SK-N-SH (cell line): ENCODE measurements around the gene PAOX. TPM values are rescaled to one million over a fixed set of nuclear protein-coding genes. Genes with fewer than 3 reads are reported as not detected.
"Not testable (repeated sequence)": the region's sequence is repeated elsewhere in the genome, so short reads cannot be mapped to it uniquely, and the experiment has no call there.

Experiments
- CTCF ChIA-PET: fragments of 300-600, 350-600 bp; formaldehyde crosslinking; extraction: SDS; loops from one replicate; lab custom pipeline; 2021; lab: Yijun Ruan, JAX
- POLR2A ChIA-PET: fragments of 350-600 bp; sonication (Branson Sonifier 250); formaldehyde crosslinking; extraction: SDS; loops from one replicate; lab custom pipeline; 2020; ENCODE audit warnings: antibody characterized with exemption, inconsistent platforms; lab: Yijun Ruan, JAX
- DNase-seq: peaks from one replicate; pipeline ENCODE4 v3.0.0; 2012
- H2AFZ ChIP-seq: fragments of 200-600 bp; sonication (generic); 2 replicates; pipeline ENCODE4 v1.8.1; 2016; ENCODE audit warnings: antibody characterized with exemption, mild to moderate bottlenecking, low read depth
- H3F3A ChIP-seq: fragments of 200-600 bp; sonication (generic); replicated peaks from 2 replicates; pipeline ENCODE3; 2016; ENCODE audit warnings: antibody characterized with exemption, mild to moderate bottlenecking; ENCODE audit not compliant: insufficient read depth
- H3K27ac ChIP-seq, 2 experiments: fragments of 200-500 bp in 1 of 2; fragments of 200-600 bp in 1 of 2; sonication (Bioruptor generic) in 1 of 2; sonication (generic), shearing (Covaris generic) in 1 of 2; 2 replicates each; pipeline versions ENCODE4 v1.5.1 to v1.6.1; 2014 to 2016; ENCODE audit warnings: low read depth in 2 of 2, inconsistent platforms in 1 of 2, low read length in 1 of 2, mild to moderate bottlenecking in 1 of 2, mixed read lengths in 1 of 2
- H3K27me3 ChIP-seq: fragments of 200-600 bp; sonication (generic), shearing (Covaris generic); 2 replicates; pipeline ENCODE4 v1.6.1; 2016; ENCODE audit warnings: mixed run types; ENCODE audit not compliant: insufficient read depth
- H3K36me3 ChIP-seq, 2 experiments: fragments of 200-500 bp in 1 of 2; fragments of 200-600 bp in 1 of 2; sonication (Bioruptor generic) in 1 of 2; sonication (generic) in 1 of 2; replicated peaks in 1 of 2; 2 replicates each; pipeline versions ENCODE3 to v1.5.1; 2014 to 2016; ENCODE audit warnings: low read length in 1 of 2, mild to moderate bottlenecking in 1 of 2; ENCODE audit not compliant: insufficient read depth in 2 of 2, control insufficient read depth in 1 of 2
- H3K4me1 ChIP-seq, 2 experiments: fragments of 200-500 bp in 1 of 2; fragments of 200-600 bp in 1 of 2; sonication (Bioruptor generic) in 1 of 2; sonication (generic), shearing (Covaris generic) in 1 of 2; 2 replicates each; pipeline versions ENCODE4 v1.5.1 to v1.6.1; 2014 to 2016; ENCODE audit warnings: low read depth in 1 of 2, low read length in 1 of 2, mixed run types in 1 of 2; ENCODE audit not compliant: insufficient read depth in 2 of 2, control insufficient read depth in 1 of 2
- H3K4me2 ChIP-seq: fragments of 200-600 bp; sonication (generic), shearing (Covaris generic); 2 replicates; pipeline ENCODE4 v1.6.1; 2017; ENCODE audit warnings: mixed run types
- H3K4me3 ChIP-seq, 2 experiments: fragments of 200-500 bp in 1 of 2; fragments of 200-600 bp in 1 of 2; sonication (Bioruptor generic) in 1 of 2; sonication (generic), shearing (Covaris generic) in 1 of 2; 2 replicates each; pipeline versions ENCODE4 v1.5.1 to v1.8.1; 2014 to 2016; ENCODE audit warnings: low read depth in 2 of 2, inconsistent platforms in 1 of 2, low read length in 1 of 2, mild to moderate bottlenecking in 1 of 2, mixed read lengths in 1 of 2, moderate library complexity in 1 of 2
- H3K79me2 ChIP-seq: fragments of 200-600 bp; sonication (generic); 2 replicates; pipeline ENCODE4 v1.8.1; 2017; ENCODE audit warnings: mild to moderate bottlenecking; ENCODE audit not compliant: insufficient read depth
- H3K9ac ChIP-seq: fragments of 200-600 bp; sonication (generic); 2 replicates; pipeline ENCODE4 v1.6.1; 2017; ENCODE audit warnings: mixed run types
- H3K9me2 ChIP-seq: fragments of 200-600 bp; sonication (generic); 2 replicates; pipeline ENCODE4 v1.6.1; 2017; ENCODE audit warnings: mixed run types
- H3K9me3 ChIP-seq: fragments of 200-600 bp; sonication (generic); 2 replicates; pipeline ENCODE4 v1.6.1; 2017; ENCODE audit warnings: mixed run types, mild to moderate bottlenecking, moderate library complexity
- H4K20me1 ChIP-seq: fragments of 200-600 bp; sonication (generic); 2 replicates; pipeline ENCODE4 v1.6.1; 2017; ENCODE audit warnings: mild to moderate bottlenecking, mixed run types; ENCODE audit not compliant: insufficient read depth
- ELF1 ChIP-seq: IDR thresholded peaks from 2 replicates; pipeline ENCODE4 v1.4.0; 2012
- EZH2phosphoT487 ChIP-seq: fragments of 200-600 bp; sonication (generic); IDR thresholded peaks from 2 replicates; pipeline ENCODE4 v1.6.1; 2017; ENCODE audit warnings: low read depth, mixed run types, mild to moderate bottlenecking, antibody characterized with exemption, moderate library complexity, borderline replicate concordance
- FOXJ3 ChIP-seq: sonication (generic); formaldehyde crosslinking; IDR thresholded peaks from 2 replicates; pipeline ENCODE4 v1.5.1; 2020; ENCODE audit warnings: mild to moderate bottlenecking, missing genetic modification reagents
- GABPA ChIP-seq: IDR thresholded peaks from 2 replicates; pipeline ENCODE4 v1.4.0; 2012; ENCODE audit warnings: low read depth, mild to moderate bottlenecking
- MEF2A ChIP-seq: IDR thresholded peaks from 2 replicates; pipeline ENCODE4 v1.4.0; 2012; ENCODE audit warnings: low read depth, borderline replicate concordance
- MXI1 ChIP-seq: IDR thresholded peaks from 2 replicates; pipeline ENCODE4 v1.6.1; 2012; ENCODE audit warnings: mild to moderate bottlenecking, low read depth, low read length, improper control_type of control experiment
- NFIC ChIP-seq: IDR thresholded peaks from 2 replicates; pipeline ENCODE4 v1.4.0; 2012; ENCODE audit warnings: borderline replicate concordance
- NRF1 ChIP-seq: IDR thresholded peaks from 2 replicates; pipeline ENCODE4 v1.6.1; 2012; ENCODE audit warnings: low read depth, mild to moderate bottlenecking, low read length
- POLR2AphosphoS5 ChIP-seq: IDR thresholded peaks from 2 replicates; pipeline ENCODE4 v1.6.1; 2012; ENCODE audit warnings: low read depth, low read length
- RAD21 ChIP-seq: IDR thresholded peaks from 2 replicates; pipeline ENCODE4 v1.6.1; 2012; ENCODE audit warnings: mild to moderate bottlenecking, low read length
- RCOR1 ChIP-seq: fragments of 150-350 bp; IDR thresholded peaks from 2 replicates; pipeline ENCODE4 v1.6.1; 2017; ENCODE audit warnings: antibody characterized with exemption, low read length
- RXRA ChIP-seq: IDR thresholded peaks from 2 replicates; pipeline ENCODE4 v1.4.0; 2012; ENCODE audit warnings: low read depth, mild to moderate bottlenecking, borderline replicate concordance
- TCF12 ChIP-seq: IDR thresholded peaks from 2 replicates; pipeline ENCODE4 v1.4.0; 2012
- TEAD4 ChIP-seq: IDR thresholded peaks from 2 replicates; pipeline ENCODE4 v1.4.0; 2012; ENCODE audit warnings: mild to moderate bottlenecking, borderline replicate concordance; ENCODE audit not compliant: insufficient read depth
- YY1 ChIP-seq: IDR thresholded peaks from 2 replicates; pipeline ENCODE4 v1.4.0; 2012; ENCODE audit warnings: low read depth, mild to moderate bottlenecking
- WGBS: methylation state at CpG from one replicate; pipeline ENCODE4 v1.1.6; 2017; ENCODE audit warnings: low lambda C conversion rate; 5-methylcytosine and 5-hydroxymethylcytosine counted together
- polyA plus RNA-seq, 3 experiments: library from polyadenylated mRNA; depleted of rRNA; stranded (reverse); fragments of >200 nt; gene quantifications; 2 replicates each; pipeline ENCODE4 v1.2.3, GENCODE V29; 2012
- TF ChIP-seq, protein P1 (sequence below): fragments of 150-350 bp; IDR thresholded peaks from 2 replicates; pipeline ENCODE4 v1.6.1; 2017; ENCODE audit warnings: antibody characterized with exemption, low read length, low read depth, borderline replicate concordance
- TF ChIP-seq, protein P2 (sequence below): fragments of 150-350 bp; IDR thresholded peaks from 2 replicates; pipeline ENCODE4 v1.6.1; 2016; ENCODE audit warnings: mild to moderate bottlenecking, low read depth, low read length
- TF ChIP-seq, protein P3 (sequence below): IDR thresholded peaks from 2 replicates; pipeline ENCODE4; 2012
- TF ChIP-seq, protein P4 (sequence below): IDR thresholded peaks from 2 replicates; pipeline ENCODE4 v1.4.0; 2012; ENCODE audit warnings: low read depth, borderline replicate concordance

Gene PAOX
- polyA plus RNA-seq, 1 of the 3 experiments (the other 2 are of a cell fraction), result 6.2 TPM

DNA sequence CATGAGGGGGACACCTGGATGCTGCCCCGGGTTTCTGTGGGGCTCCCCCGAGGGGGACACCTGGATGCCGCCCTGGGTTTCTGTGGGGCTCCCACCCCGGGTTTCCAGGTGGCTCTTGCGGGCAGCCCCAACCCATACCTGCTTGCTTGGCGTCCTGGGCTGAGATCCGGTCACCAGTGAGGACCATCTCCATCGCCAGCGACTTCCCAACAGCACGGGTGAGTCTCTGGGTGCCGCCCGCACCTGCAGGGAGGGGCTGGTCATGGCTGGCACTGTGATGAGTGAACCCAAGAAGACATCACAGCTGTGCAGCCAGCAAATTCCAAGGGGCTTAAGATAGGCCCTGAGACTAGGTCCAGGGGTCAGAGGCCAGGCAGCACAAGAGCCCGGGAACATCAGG is 12.3 kb upstream of the PAOX start:
- TF ChIP-seq GABPA, result no peak
- TF ChIP-seq, protein P1, sequence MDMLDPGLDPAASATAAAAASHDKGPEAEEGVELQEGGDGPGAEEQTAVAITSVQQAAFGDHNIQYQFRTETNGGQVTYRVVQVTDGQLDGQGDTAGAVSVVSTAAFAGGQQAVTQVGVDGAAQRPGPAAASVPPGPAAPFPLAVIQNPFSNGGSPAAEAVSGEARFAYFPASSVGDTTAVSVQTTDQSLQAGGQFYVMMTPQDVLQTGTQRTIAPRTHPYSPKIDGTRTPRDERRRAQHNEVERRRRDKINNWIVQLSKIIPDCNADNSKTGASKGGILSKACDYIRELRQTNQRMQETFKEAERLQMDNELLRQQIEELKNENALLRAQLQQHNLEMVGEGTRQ, result no peak
- H3K4me2 ChIP-seq, result no peak overlapping the region
- H3K79me2 ChIP-seq, result peaks cover 2% of the 10 kb centered on the region; the same call in 1 of the 2 replicates
- no peak overlapping the region for H3K27ac ChIP-seq
- H4K20me1 ChIP-seq, result no peaks in the 10 kb centered on the region
- H3K9ac ChIP-seq, result no peak overlapping the region
- no peak overlapping the region for H3K4me3 ChIP-seq
- 97% methylated on average over 7 of the region's 13 CpGs for WGBS
- H3K9me3 ChIP-seq, result no peaks in the 10 kb centered on the region
- DNase-seq, result no peak
- no peaks in the 10 kb centered on the region for H3F3A ChIP-seq
- no peaks in the 10 kb centered on the region for H3K9me2 ChIP-seq
- H3K4me1 ChIP-seq, result no peaks in the 10 kb centered on the region; a peak in 1 of 4 replicates
- H2AFZ ChIP-seq, result no peak overlapping the region
- H3K36me3 ChIP-seq, result peaks cover 18 to 69% of the 10 kb centered on the region in 2 experiments
- ChIA-PET CTCF (interaction anchor here (1.4 kb wide), 1 partner anchor 37 kb away, joined by 3 read pairs; no protein-coding TSS in a partner anchor), POLR2A (interaction anchor here (1.0 kb wide), 1 partner anchor 12 kb away, joined by 3 read pairs; no protein-coding TSS in a partner anchor)
- H3K27me3 ChIP-seq, result no peaks in the 10 kb centered on the region

DNA sequence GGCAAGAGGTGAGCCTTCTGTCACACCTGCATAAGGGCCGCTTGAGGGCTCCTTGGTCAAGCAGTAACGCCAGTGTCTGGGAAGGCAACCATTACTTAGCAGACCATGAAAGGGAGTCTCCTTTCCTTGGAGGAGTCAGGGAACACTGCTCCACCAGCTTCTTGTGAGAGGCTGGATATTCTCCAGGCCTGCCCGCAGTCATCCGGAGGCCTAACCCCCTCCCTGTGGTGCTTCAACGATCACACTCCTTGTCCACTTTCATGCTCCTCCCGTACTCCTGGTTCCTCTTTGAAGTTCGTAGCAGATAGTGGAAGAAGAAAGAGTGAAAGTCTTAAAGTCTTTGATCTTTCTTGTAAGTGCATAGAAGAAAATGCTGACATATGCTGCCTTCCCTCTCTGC is 11.6 kb upstream of the PAOX start:
- CTCF ChIA-PET, result interaction anchor here (1.2 kb wide), 1 partner anchor 38 kb away, joined by 7 read pairs; no protein-coding TSS in a partner anchor
- H3K9ac ChIP-seq, H3K9me2 ChIP-seq, H3K27ac ChIP-seq, H3K27me3 ChIP-seq, H3K4me1 ChIP-seq, H2AFZ ChIP-seq, H3F3A ChIP-seq, DNase-seq, POLR2A ChIA-PET, H3K4me3 ChIP-seq, H4K20me1 ChIP-seq, H3K4me2 ChIP-seq, H3K9me3 ChIP-seq, H3K79me2 ChIP-seq: not testable (repeated sequence)
- peaks cover 13 to 63% of the 10 kb centered on the region in 2 experiments for H3K36me3 ChIP-seq
- 88% methylated on average over 2 of the region's 7 CpGs for WGBS

DNA sequence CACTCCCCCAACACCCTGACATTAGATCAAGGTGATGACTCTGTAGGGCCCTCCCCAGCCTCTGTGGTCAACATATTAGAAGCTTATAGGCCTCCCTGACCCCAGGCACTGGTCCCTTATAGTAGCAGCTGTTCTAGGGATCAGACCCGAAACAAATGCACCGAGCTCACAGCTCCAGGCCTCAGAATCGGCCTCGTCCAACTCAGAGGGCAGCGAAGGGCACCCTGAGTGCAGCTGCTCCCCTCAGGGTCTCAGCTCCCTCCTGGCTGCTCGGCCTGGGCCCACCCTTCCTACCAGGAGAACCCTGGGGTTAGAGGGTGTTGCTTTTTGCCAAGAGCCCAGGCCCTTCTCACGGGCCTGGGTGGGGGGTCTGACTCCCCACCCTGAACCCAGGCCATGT is 10.9 kb upstream of the PAOX start:
- Histone ChIP-seq H3K36me3 (peaks cover 13 to 59% of the 10 kb centered on the region in 2 experiments), H3K4me2 (no peak overlapping the region), H3K9me2 (no peaks in the 10 kb centered on the region), H2AFZ (no peak overlapping the region), H3K4me1 (peaks cover 0 to 7% of the 10 kb centered on the region in 2 experiments; a peak in 1 of 4 replicates), H3K27ac (no peak overlapping the region), H4K20me1 (no peaks in the 10 kb centered on the region), H3F3A (no peaks in the 10 kb centered on the region), H3K4me3 (no peak overlapping the region), H3K9me3 (no peaks in the 10 kb centered on the region), H3K27me3 (no peaks in the 10 kb centered on the region), H3K79me2 (peaks cover 9% of the 10 kb centered on the region; the same call in 1 of the 2 replicates), H3K9ac (no peak overlapping the region)
- no peak for TF ChIP-seq MEF2A
- TF ChIP-seq YY1, result no peak
- no peak for TF ChIP-seq ELF1
- TF ChIP-seq, protein P2, sequence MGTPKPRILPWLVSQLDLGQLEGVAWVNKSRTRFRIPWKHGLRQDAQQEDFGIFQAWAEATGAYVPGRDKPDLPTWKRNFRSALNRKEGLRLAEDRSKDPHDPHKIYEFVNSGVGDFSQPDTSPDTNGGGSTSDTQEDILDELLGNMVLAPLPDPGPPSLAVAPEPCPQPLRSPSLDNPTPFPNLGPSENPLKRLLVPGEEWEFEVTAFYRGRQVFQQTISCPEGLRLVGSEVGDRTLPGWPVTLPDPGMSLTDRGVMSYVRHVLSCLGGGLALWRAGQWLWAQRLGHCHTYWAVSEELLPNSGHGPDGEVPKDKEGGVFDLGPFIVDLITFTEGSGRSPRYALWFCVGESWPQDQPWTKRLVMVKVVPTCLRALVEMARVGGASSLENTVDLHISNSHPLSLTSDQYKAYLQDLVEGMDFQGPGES, result no peak
- TF ChIP-seq TEAD4, result no peak
- TF ChIP-seq RAD21, result no peak
- TF ChIP-seq RCOR1, result no peak
- TF ChIP-seq MXI1, result no peak
- TF ChIP-seq RXRA, result no peak
- TF ChIP-seq FOXJ3 (CRISPR knock-in tag), result no peak
- TF ChIP-seq NRF1, result no peak
- no peak for TF ChIP-seq EZH2phosphoT487
- no peak for TF ChIP-seq POLR2AphosphoS5
- TF ChIP-seq, protein P3, sequence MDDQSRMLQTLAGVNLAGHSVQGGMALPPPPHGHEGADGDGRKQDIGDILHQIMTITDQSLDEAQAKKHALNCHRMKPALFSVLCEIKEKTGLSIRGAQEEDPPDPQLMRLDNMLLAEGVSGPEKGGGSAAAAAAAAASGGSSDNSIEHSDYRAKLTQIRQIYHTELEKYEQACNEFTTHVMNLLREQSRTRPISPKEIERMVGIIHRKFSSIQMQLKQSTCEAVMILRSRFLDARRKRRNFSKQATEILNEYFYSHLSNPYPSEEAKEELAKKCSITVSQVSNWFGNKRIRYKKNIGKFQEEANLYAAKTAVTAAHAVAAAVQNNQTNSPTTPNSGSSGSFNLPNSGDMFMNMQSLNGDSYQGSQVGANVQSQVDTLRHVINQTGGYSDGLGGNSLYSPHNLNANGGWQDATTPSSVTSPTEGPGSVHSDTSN, result no peak
- TF ChIP-seq NFIC, result no peak
- TF ChIP-seq, protein P4, sequence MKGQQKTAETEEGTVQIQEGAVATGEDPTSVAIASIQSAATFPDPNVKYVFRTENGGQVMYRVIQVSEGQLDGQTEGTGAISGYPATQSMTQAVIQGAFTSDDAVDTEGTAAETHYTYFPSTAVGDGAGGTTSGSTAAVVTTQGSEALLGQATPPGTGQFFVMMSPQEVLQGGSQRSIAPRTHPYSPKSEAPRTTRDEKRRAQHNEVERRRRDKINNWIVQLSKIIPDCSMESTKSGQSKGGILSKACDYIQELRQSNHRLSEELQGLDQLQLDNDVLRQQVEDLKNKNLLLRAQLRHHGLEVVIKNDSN, result no peak
- TF ChIP-seq TCF12, result no peak
- POLR2A ChIA-PET, result no interaction called here
- no peak for DNase-seq
- CTCF ChIA-PET, result interaction anchor here (1.2 kb wide), 1 partner anchor 39 kb away, joined by 7 read pairs; no protein-coding TSS in a partner anchor
- 91% methylated on average over 6 of the region's 7 CpGs for WGBS
